HL-60 (cell line): ENCODE results near the gene SCMH1.

Experiments used
- DNase-seq, 2 experiments: peaks; one replicate each; pipeline ENCODE4 v3.0.0-alpha.2; 2010 to 2020; ENCODE audit warnings: low read depth in 1 of 2, low spot score in 1 of 2
- H3K27ac ChIP-seq: fragments of 250-450 bp; sonication (Bioruptor Pico); replicated peaks from 2 replicates; pipeline ENCODE4 v1.5.1; 2020; ENCODE audit warnings: mild to moderate bottlenecking, moderate library complexity
- H3K27me3 ChIP-seq: fragments of 250-450 bp; sonication (Bioruptor Pico); 2 replicates; pipeline ENCODE4 v1.5.1; 2021; ENCODE audit warnings: mild to moderate bottlenecking, moderate library complexity; ENCODE audit not compliant: insufficient read depth, poor library complexity, severe bottlenecking
- H3K4me3 ChIP-seq: replicated peaks from 2 replicates; pipeline ENCODE4 v1.5.1; 2011; ENCODE audit warnings: mild to moderate bottlenecking, control low read depth, low read length; ENCODE audit not compliant: insufficient read depth
- CTCF ChIP-seq: IDR thresholded peaks from one replicate; pipeline ENCODE4 v1.5.1; 2011; ENCODE audit warnings: low read length, control low read depth, inconsistent platforms; ENCODE audit not compliant: insufficient read depth
- GABPA ChIP-seq: IDR thresholded peaks from 2 replicates; pipeline ENCODE4 v1.6.1; 2012; ENCODE audit warnings: low read depth
- POLR2AphosphoS5 ChIP-seq: IDR thresholded peaks from 2 replicates; pipeline ENCODE4 v1.6.1; 2012; ENCODE audit warnings: low read depth
- REST ChIP-seq: IDR thresholded peaks from 2 replicates; pipeline ENCODE4 v1.6.1; 2012; ENCODE audit warnings: low read depth; ENCODE audit not compliant: insufficient replicate concordance
- SPI1 ChIP-seq: IDR thresholded peaks from 2 replicates; pipeline ENCODE4 v1.6.1; 2012; ENCODE audit warnings: low read depth, mild to moderate bottlenecking, borderline replicate concordance

SCMH1 gene

GRCh38 chr1:41045740-41046139 is 196.4 kb downstream of the SCMH1 start:
- no peaks in the 10 kb centered on the region for H3K27me3 ChIP-seq
- no peak for DNase-seq
- no peak overlapping the region for H3K4me3 ChIP-seq
- H3K27ac ChIP-seq: no peak overlapping the region
- no peak for TF ChIP-seq REST
- TF ChIP-seq SPI1: no peak
- no peak for TF ChIP-seq POLR2AphosphoS5
- TF ChIP-seq GABPA: no peak
- TF ChIP-seq CTCF: no peak

- no peaks in the 10 kb centered on the region for H3K27me3 ChIP-seq
- no peak overlapping the region for H3K4me3 ChIP-seq
- H3K27ac ChIP-seq: no peak overlapping the region
- DNase-seq: no peak
- TF ChIP-seq GABPA (no peak), REST (no peak), POLR2AphosphoS5 (no peak), CTCF (no peak), SPI1 (no peak)
Observed at GRCh38 chr1:41044187-41044586, 197.9 kb downstream of the SCMH1 start.

GRCh38 chr1:41041614-41042270 is 200.4 kb downstream of the SCMH1 start:
- DNase-seq: peak in 1 of 2 experiments; percentile 58
- TF ChIP-seq POLR2AphosphoS5 (no peak), SPI1 (peak; percentile 88), REST (no peak)
- Histone ChIP-seq H3K27ac (no peak overlapping the region), H3K4me3 (no peak overlapping the region), H3K27me3 (no peaks in the 10 kb centered on the region)
